IPS-18a (cell line): ENCODE results near the gene GPR158.

Experiments
- H3K27ac ChIP-seq: one replicate; pipeline ENCODE4 v1.5.1; 2013; ENCODE audit warnings: low read length
- H3K27me3 ChIP-seq: one replicate; pipeline ENCODE4 v1.6.1; 2013; ENCODE audit warnings: mild to moderate bottlenecking, low read length; ENCODE audit not compliant: control insufficient read depth, insufficient read depth
- H3K36me3 ChIP-seq: one replicate; pipeline ENCODE4 v1.6.1; 2013; ENCODE audit warnings: low read depth, low read length; ENCODE audit not compliant: control insufficient read depth
- H3K4me1 ChIP-seq: one replicate; pipeline ENCODE4 v1.6.1; 2013; ENCODE audit warnings: low read depth, low read length; ENCODE audit not compliant: control insufficient read depth
- H3K4me3 ChIP-seq: one replicate; pipeline ENCODE4 v1.5.1; 2013; ENCODE audit warnings: low read length
- H3K9ac ChIP-seq: one replicate; pipeline ENCODE4 v1.6.1; 2013; ENCODE audit warnings: mild to moderate bottlenecking, low read length, moderate library complexity
- H3K9me3 ChIP-seq: one replicate; pipeline ENCODE4 v1.6.1; 2013; ENCODE audit warnings: low read depth, low read length; ENCODE audit not compliant: control insufficient read depth

The GPR158 gene

GRCh38 chr10:25278180-25278579 lies 103.4 kb downstream of the GPR158 start:
- Histone ChIP-seq H3K27ac (no peak overlapping the region), H3K9ac (no peak overlapping the region), H3K9me3 (peaks cover 14% of the 10 kb centered on the region), H3K36me3 (no peaks in the 10 kb centered on the region), H3K4me3 (no peak overlapping the region), H3K27me3 (no peaks in the 10 kb centered on the region), H3K4me1 (no peaks in the 10 kb centered on the region)

GRCh38 chr10:25280076-25280475 lies 105.3 kb downstream of the GPR158 start:
- no peaks in the 10 kb centered on the region for H3K27me3 ChIP-seq
- no peak overlapping the region for H3K4me3 ChIP-seq
- H3K27ac ChIP-seq = no peak overlapping the region
- H3K9ac ChIP-seq = no peak overlapping the region
- H3K36me3 ChIP-seq = no peaks in the 10 kb centered on the region
- no peaks in the 10 kb centered on the region for H3K4me1 ChIP-seq
- peaks cover 15% of the 10 kb centered on the region for H3K9me3 ChIP-seq

- Histone ChIP-seq H3K4me1 (no peaks in the 10 kb centered on the region), H3K9ac (no peak overlapping the region)
Observed at GRCh38 chr10:25280573-25280972, 105.8 kb downstream of the GPR158 start.

GRCh38 chr10:25285809-25286208 lies 111.0 kb downstream of the GPR158 start:
- H3K4me1 ChIP-seq = no peaks in the 10 kb centered on the region
- H3K9ac ChIP-seq = no peak overlapping the region
- H3K27me3 ChIP-seq = no peaks in the 10 kb centered on the region
- no peak overlapping the region for H3K27ac ChIP-seq
- H3K4me3 ChIP-seq = no peak overlapping the region
- peaks cover 14% of the 10 kb centered on the region for H3K9me3 ChIP-seq
- H3K36me3 ChIP-seq = no peaks in the 10 kb centered on the region

More at GRCh38 chr10:25280573-25280972, 105.8 kb downstream of the GPR158 start:
- Histone ChIP-seq H3K36me3 (no peaks in the 10 kb centered on the region), H3K27me3 (no peaks in the 10 kb centered on the region), H3K27ac (no peak overlapping the region), H3K9me3 (peaks cover 20% of the 10 kb centered on the region), H3K4me3 (no peak overlapping the region)

- Histone ChIP-seq H3K27ac (no peak overlapping the region), H3K4me1 (no peaks in the 10 kb centered on the region), H3K27me3 (no peaks in the 10 kb centered on the region), H3K9me3 (peaks cover 14% of the 10 kb centered on the region), H3K36me3 (no peaks in the 10 kb centered on the region), H3K9ac (no peak overlapping the region), H3K4me3 (no peak overlapping the region)
Observed at GRCh38 chr10:25288181-25288580, 113.4 kb downstream of the GPR158 start.

GRCh38 chr10:25294032-25294926 lies 119.5 kb downstream of the GPR158 start:
- H3K27ac ChIP-seq = no peak overlapping the region
- H3K9me3 ChIP-seq = no peaks in the 10 kb centered on the region
- no peak overlapping the region for H3K9ac ChIP-seq
- no peaks in the 10 kb centered on the region for H3K36me3 ChIP-seq
- no peak overlapping the region for H3K4me3 ChIP-seq
- H3K4me1 ChIP-seq = no peaks in the 10 kb centered on the region
- H3K27me3 ChIP-seq = no peaks in the 10 kb centered on the region

- H3K9me3 ChIP-seq = no peaks in the 10 kb centered on the region
- no peaks in the 10 kb centered on the region for H3K27me3 ChIP-seq
- H3K27ac ChIP-seq = no peak overlapping the region
- no peak overlapping the region for H3K4me3 ChIP-seq
- H3K4me1 ChIP-seq = peaks cover 11% of the 10 kb centered on the region
- H3K9ac ChIP-seq = no peak overlapping the region
- H3K36me3 ChIP-seq = no peaks in the 10 kb centered on the region
Observed at GRCh38 chr10:25296324-25296723, 121.5 kb downstream of the GPR158 start.

GRCh38 chr10:25297466-25297865 lies 122.7 kb downstream of the GPR158 start:
- no peak overlapping the region for H3K9ac ChIP-seq
- no peak overlapping the region for H3K27ac ChIP-seq
- H3K36me3 ChIP-seq = no peaks in the 10 kb centered on the region
- no peaks in the 10 kb centered on the region for H3K9me3 ChIP-seq
- no peaks in the 10 kb centered on the region for H3K27me3 ChIP-seq
- peaks cover 11% of the 10 kb centered on the region for H3K4me1 ChIP-seq
- H3K4me3 ChIP-seq = no peak overlapping the region

GRCh38 chr10:25300073-25300472 lies 125.3 kb downstream of the GPR158 start:
- no peaks in the 10 kb centered on the region for H3K36me3 ChIP-seq
- H3K27ac ChIP-seq = no peak overlapping the region
- no peaks in the 10 kb centered on the region for H3K27me3 ChIP-seq
- peaks cover 15% of the 10 kb centered on the region for H3K4me1 ChIP-seq
- H3K9ac ChIP-seq = no peak overlapping the region
- H3K4me3 ChIP-seq = no peak overlapping the region
- no peaks in the 10 kb centered on the region for H3K9me3 ChIP-seq

- Histone ChIP-seq H3K27me3 (no peaks in the 10 kb centered on the region), H3K27ac (no peak overlapping the region), H3K9ac (no peak overlapping the region), H3K4me1 (peaks cover 15% of the 10 kb centered on the region), H3K36me3 (no peaks in the 10 kb centered on the region), H3K9me3 (peaks cover 8% of the 10 kb centered on the region), H3K4me3 (no peak overlapping the region)
Observed at GRCh38 chr10:25304606-25305005, 129.8 kb downstream of the GPR158 start.

- H3K27me3 ChIP-seq = no peaks in the 10 kb centered on the region
- peaks cover 4% of the 10 kb centered on the region for H3K4me1 ChIP-seq
- H3K9me3 ChIP-seq = peaks cover 8% of the 10 kb centered on the region
- no peak overlapping the region for H3K4me3 ChIP-seq
- H3K9ac ChIP-seq = no peak overlapping the region
- no peaks in the 10 kb centered on the region for H3K36me3 ChIP-seq
- no peak overlapping the region for H3K27ac ChIP-seq
Observed at GRCh38 chr10:25306386-25306785, 131.6 kb downstream of the GPR158 start.

GRCh38 chr10:25308278-25308677 lies 133.5 kb downstream of the GPR158 start:
- Histone ChIP-seq H3K9me3 (peaks cover 8% of the 10 kb centered on the region), H3K27ac (no peak overlapping the region), H3K27me3 (no peaks in the 10 kb centered on the region), H3K9ac (no peak overlapping the region), H3K4me1 (peaks cover 4% of the 10 kb centered on the region), H3K36me3 (no peaks in the 10 kb centered on the region), H3K4me3 (no peak overlapping the region)
